GM19468 (cell line): ENCODE results near the gene TREM1.

Experiments
- ATAC-seq: cut with Tn5 transposase; IDR thresholded peaks from one replicate; pipeline ENCODE4 v1.9.1; 2021; ENCODE audit warnings: mild to moderate bottlenecking, moderate library complexity, moderate number of reproducible peaks; ENCODE audit not compliant: unreplicated experiment; ENCODE audit errors: extremely low read depth

Gene TREM1

DNA sequence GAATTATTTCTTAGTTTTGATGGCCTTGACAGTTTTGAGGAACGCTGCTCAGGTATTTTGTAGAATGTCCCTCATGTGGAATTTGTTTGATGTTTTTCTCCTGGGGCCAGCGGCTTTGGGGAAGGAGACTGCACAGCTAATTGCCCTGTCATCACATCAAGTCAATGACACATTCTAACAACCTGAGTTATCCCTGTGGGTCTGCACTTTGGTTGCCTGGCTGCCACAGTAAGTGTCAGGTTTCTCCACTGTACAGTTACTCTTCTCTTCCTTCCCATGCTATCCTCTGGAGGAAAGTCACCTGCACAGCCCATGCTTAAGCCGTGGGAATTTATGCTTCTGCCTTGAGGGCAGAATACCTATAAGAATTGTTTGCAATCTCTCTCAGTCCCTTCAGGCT is 59.7 kb downstream of the TREM1 start:
- ATAC-seq, result no peak

DNA sequence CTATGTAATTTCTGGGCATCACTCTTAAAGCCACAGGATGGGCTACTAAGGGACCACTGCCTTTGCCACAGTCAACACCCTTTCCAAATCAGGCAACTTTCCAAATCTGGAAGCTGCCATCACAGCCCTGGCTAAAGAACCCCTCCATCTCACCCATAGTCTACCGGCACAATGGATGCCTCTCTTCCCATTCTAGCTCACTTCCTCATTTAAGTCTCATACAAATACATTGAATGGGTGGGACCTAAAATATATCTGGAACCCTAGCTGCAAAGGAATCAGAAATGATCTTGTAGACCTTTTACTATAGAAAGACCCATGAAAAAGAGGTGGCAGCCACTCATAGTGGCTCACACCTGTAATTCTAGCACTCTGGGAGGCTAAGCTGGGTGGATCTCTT is 61.7 kb downstream of the TREM1 start:
- ATAC-seq, result no peak
